Caco-2 (cell line): ENCODE measurements around the gene ADRA2B. TPM values are rescaled to one million over a fixed set of nuclear protein-coding genes. Genes with fewer than 3 reads are reported as not detected.

Experiments
- BruUV-seq: library from RNA; stranded (reverse); fragments of 400-500 nt; replicated peaks from 2 replicates; lab custom pipeline; 2021; lab: Mats Ljungman, UMichigan
- CTCF ChIA-PET: fragments of 300-600 bp; sonication (Branson Sonifier 250); formaldehyde crosslinking; loops from one replicate; lab custom pipeline; 2022; ENCODE audit warnings: antibody characterized with exemption; lab: Charles Lee
- POLR2A ChIA-PET: fragments of 300-600 bp; sonication (Branson Sonifier 250); formaldehyde crosslinking; loops from one replicate; lab custom pipeline; 2022; ENCODE audit warnings: antibody characterized with exemption; lab: Charles Lee
- DNase-seq, 2 experiments: peaks; one replicate each; pipeline versions ENCODE4 v3.0.0 to v3.0.0-alpha.2; 2020 to 2022
- H3K27me3 ChIP-seq: replicated peaks from 2 replicates; pipeline ENCODE4 v1.6.0; 2011; ENCODE audit warnings: low read length; ENCODE audit not compliant: control insufficient read depth, insufficient read depth
- H3K36me3 ChIP-seq: 2 replicates; pipeline ENCODE4 v1.5.1; 2011; ENCODE audit warnings: low read length; ENCODE audit not compliant: control insufficient read depth, insufficient read depth
- H3K4me1 ChIP-seq: fragments of 250-450 bp; sonication (Bioruptor Pico); 2 replicates; pipeline ENCODE4 v1.5.1; 2020; ENCODE audit warnings: mild to moderate bottlenecking
- H3K4me3 ChIP-seq: 2 replicates; pipeline ENCODE4 v1.5.1; 2011; ENCODE audit warnings: low read depth, mild to moderate bottlenecking, control low read depth, low read length
- H3K9me3 ChIP-seq: fragments of 250-450 bp; sonication (Bioruptor Pico); 2 replicates; pipeline ENCODE4 v1.5.1; 2020; ENCODE audit warnings: mild to moderate bottlenecking, moderate library complexity
- H3K27ac Mint-ChIP-seq: one replicate; pipeline ENCODE4 v1.8.0; 2022; ENCODE audit warnings: mixed read lengths; ENCODE audit not compliant: unreplicated experiment
- H3K27me3 Mint-ChIP-seq: one replicate; pipeline ENCODE4 v1.8.0; 2022; ENCODE audit warnings: mixed read lengths; ENCODE audit not compliant: insufficient read depth, unreplicated experiment
- H3K36me3 Mint-ChIP-seq: one replicate; pipeline ENCODE4 v1.8.0; 2022; ENCODE audit warnings: mild to moderate bottlenecking, mixed read lengths; ENCODE audit not compliant: insufficient read depth, unreplicated experiment
- H3K4me1 Mint-ChIP-seq: one replicate; pipeline ENCODE4 v1.8.0; 2022; ENCODE audit warnings: low read depth, mixed read lengths; ENCODE audit not compliant: unreplicated experiment
- H3K4me3 Mint-ChIP-seq: one replicate; pipeline ENCODE4 v1.8.0; 2022; ENCODE audit warnings: mild to moderate bottlenecking, moderate library complexity, mixed read lengths; ENCODE audit not compliant: unreplicated experiment
- H3K9me3 Mint-ChIP-seq: one replicate; pipeline ENCODE4 v1.8.0; 2022; ENCODE audit warnings: mixed read lengths; ENCODE audit not compliant: unreplicated experiment
- intact Hi-C: fragments of 100-400 bp; cut with micrococcal nuclease; formaldehyde crosslinking; loops from one replicate; pipeline ENCODE4 v1.10.0; 2022; ENCODE audit not compliant: unreplicated experiment
- total RNA-seq: library from RNA; stranded (reverse); gene quantifications from 2 replicates; pipeline ENCODE4 v1.2.3, GENCODE V29; 2022
- TF ChIP-seq, protein P1 (sequence below), 2 experiments: fragments of 200-600 bp in 1 of 2; IDR thresholded peaks; 1 replicate in 1 of 2; 2 replicates in 1 of 2; pipeline versions ENCODE4 v1.5.1 to v1.8.0; 2011 to 2022; ENCODE audit warnings: antibody characterized with exemption in 1 of 2, control low read depth in 1 of 2, inconsistent platforms in 1 of 2, low read depth in 1 of 2, low read length in 1 of 2, mild to moderate bottlenecking in 1 of 2, moderate library complexity in 1 of 2; ENCODE audit not compliant: insufficient read depth in 1 of 2, severe bottlenecking in 1 of 2, unreplicated experiment in 1 of 2

Gene ADRA2B
- total RNA-seq, 1 experiment from 2014 or later = 0.20 TPM

DNA sequence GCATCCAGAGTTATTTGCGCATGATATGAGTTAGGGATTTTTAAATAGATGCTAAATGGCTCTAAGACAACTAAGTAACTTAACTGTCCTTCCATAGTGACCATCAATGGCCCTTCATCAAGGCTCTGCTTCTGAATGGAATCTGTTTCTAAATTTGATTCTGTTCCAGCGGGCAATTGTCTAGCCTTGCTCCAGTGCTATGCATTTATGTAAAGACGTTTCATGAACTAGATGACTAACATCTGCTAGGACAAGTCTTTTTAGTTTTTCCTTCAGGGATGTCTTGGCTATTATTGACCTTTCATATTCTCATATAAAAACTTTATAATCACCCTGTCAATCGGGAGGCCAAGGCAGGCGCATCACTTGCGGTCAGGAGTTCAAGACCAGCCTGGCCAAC lies 12.1 kb upstream of the ADRA2B start:
- H3K27me3 ChIP-seq = no peaks in the 10 kb centered on the region
- intact Hi-C loops = no loop called here

DNA sequence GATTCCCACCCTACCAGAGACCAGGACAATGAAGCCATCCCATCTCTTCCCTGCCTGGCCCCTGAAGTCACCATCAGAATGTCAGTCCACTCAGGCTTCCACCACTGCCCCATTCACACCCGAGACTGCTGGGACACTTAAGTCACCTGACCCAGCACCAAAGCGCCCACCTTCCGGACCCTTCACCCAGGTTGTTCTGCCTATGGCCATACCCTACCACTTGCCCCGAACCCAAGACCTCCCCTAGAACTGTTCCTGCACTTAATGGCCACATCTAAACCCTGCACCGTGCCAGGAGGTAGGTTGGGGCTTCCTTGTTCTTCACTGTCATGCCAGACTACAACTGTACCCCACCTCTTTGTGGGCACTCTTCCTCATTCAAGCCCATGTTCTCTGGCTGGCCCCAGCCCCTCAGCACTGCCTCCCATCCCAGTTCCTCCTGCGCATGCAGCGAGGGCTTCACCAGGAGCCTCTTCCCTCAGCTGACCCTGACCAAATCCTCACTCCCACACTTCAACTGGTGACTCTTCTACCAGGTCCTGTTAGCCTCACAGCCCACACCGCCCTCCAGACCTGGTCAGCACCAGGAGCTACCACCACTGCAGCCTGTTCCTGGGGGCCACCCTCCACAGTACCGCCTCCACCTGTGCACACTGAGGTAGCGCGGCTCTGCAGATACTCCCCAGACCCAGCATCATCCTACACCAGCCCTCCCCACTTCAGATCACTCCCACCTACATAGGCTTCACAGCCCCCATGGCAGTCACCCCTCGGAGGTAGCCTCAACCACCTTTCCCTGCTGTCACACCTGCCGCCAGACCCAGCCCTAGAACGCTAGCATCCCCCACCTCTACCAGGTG lies 8.3 kb upstream of the ADRA2B start:
- no peaks in the 10 kb centered on the region for H3K4me1 Mint-ChIP-seq
- intact Hi-C loops = no loop called here
- H3K4me1 ChIP-seq = no peaks in the 10 kb centered on the region
- no peaks in the 10 kb centered on the region for H3K9me3 Mint-ChIP-seq
- H3K9me3 ChIP-seq = no peaks in the 10 kb centered on the region
- no peaks in the 10 kb centered on the region for H3K36me3 Mint-ChIP-seq
- no peak overlapping the region for H3K4me3 ChIP-seq
- CTCF ChIA-PET = no interaction called here
- peaks cover 22% of the 10 kb centered on the region for H3K27me3 Mint-ChIP-seq
- H3K4me3 Mint-ChIP-seq = no peak overlapping the region
- POLR2A ChIA-PET = no interaction called here
- BruUV-seq = no TSS peak
- DNase-seq = no peak
- H3K27me3 ChIP-seq = no peaks in the 10 kb centered on the region
- TF ChIP-seq, protein P1, sequence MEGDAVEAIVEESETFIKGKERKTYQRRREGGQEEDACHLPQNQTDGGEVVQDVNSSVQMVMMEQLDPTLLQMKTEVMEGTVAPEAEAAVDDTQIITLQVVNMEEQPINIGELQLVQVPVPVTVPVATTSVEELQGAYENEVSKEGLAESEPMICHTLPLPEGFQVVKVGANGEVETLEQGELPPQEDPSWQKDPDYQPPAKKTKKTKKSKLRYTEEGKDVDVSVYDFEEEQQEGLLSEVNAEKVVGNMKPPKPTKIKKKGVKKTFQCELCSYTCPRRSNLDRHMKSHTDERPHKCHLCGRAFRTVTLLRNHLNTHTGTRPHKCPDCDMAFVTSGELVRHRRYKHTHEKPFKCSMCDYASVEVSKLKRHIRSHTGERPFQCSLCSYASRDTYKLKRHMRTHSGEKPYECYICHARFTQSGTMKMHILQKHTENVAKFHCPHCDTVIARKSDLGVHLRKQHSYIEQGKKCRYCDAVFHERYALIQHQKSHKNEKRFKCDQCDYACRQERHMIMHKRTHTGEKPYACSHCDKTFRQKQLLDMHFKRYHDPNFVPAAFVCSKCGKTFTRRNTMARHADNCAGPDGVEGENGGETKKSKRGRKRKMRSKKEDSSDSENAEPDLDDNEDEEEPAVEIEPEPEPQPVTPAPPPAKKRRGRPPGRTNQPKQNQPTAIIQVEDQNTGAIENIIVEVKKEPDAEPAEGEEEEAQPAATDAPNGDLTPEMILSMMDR (IDR thresholded peaks at IDR 0.05; ENCODE audit: insufficient read depth in 1 of 2, low read depth in 1 of 2, low read length in 1 of 2, severe bottlenecking in 1 of 2, unreplicated experiment in 1 of 2) = no peak
- H3K36me3 ChIP-seq = no peaks in the 10 kb centered on the region
- H3K27ac Mint-ChIP-seq = no peak overlapping the region

More for the DNA sequence above, 12.1 kb upstream of the ADRA2B start:
- DNase-seq = no peak
- no peaks in the 10 kb centered on the region for H3K9me3 ChIP-seq
- TF ChIP-seq, protein P1 (IDR thresholded peaks at IDR 0.05; ENCODE audit: insufficient read depth in 1 of 2, low read depth in 1 of 2, low read length in 1 of 2, severe bottlenecking in 1 of 2, unreplicated experiment in 1 of 2) = no peak
- H3K4me3 Mint-ChIP-seq = no peak overlapping the region
- no peaks in the 10 kb centered on the region for H3K36me3 Mint-ChIP-seq
- H3K27me3 Mint-ChIP-seq = peaks cover 11% of the 10 kb centered on the region
- no peaks in the 10 kb centered on the region for H3K4me1 Mint-ChIP-seq
- BruUV-seq = no TSS peak
- no peaks in the 10 kb centered on the region for H3K36me3 ChIP-seq
- no peak overlapping the region for H3K27ac Mint-ChIP-seq
- POLR2A ChIA-PET = interaction anchor here (0.9 kb wide), 1 partner anchor 80 kb away, joined by 3 read pairs; the partner anchor contains the start of gene STARD7
- H3K9me3 Mint-ChIP-seq = no peaks in the 10 kb centered on the region
- no peak overlapping the region for H3K4me3 ChIP-seq
- CTCF ChIA-PET = no interaction called here
- no peaks in the 10 kb centered on the region for H3K4me1 ChIP-seq

DNA sequence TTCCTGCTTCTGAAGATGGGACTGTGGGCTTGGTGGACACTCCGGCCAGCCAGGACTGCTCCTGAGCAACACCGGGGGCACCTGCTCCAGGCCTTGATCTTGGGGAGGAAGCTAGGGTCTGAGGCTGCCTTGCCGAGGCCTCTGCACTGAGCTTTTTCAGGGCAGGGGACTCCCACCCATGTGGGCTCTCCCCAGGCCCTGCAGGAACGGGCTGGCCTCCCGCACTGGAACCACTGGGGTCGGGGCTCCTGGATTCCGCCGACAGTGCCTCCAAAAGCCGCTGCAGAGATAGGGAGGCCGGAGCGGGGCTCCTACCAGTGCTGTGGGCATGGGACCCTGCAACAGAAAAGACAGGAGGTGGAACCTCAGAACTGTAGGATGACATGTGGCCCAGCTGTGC lies 7.6 kb upstream of the ADRA2B start:
- POLR2A ChIA-PET = no interaction called here
- H3K9me3 Mint-ChIP-seq = no peaks in the 10 kb centered on the region
- no peak for DNase-seq
- Histone ChIP-seq H3K4me3 (no peak overlapping the region), H3K9me3 (no peaks in the 10 kb centered on the region), H3K4me1 (no peaks in the 10 kb centered on the region), H3K27me3 (no peaks in the 10 kb centered on the region), H3K36me3 (no peaks in the 10 kb centered on the region)
- peaks cover 22% of the 10 kb centered on the region for H3K27me3 Mint-ChIP-seq
- no peaks in the 10 kb centered on the region for H3K36me3 Mint-ChIP-seq
- CTCF ChIA-PET = no interaction called here
- intact Hi-C loops = no loop called here
- no TSS peak for BruUV-seq
- no peak overlapping the region for H3K27ac Mint-ChIP-seq
- H3K4me3 Mint-ChIP-seq = no peak overlapping the region
- TF ChIP-seq, protein P1 (IDR thresholded peaks at IDR 0.05; ENCODE audit: insufficient read depth in 1 of 2, low read depth in 1 of 2, low read length in 1 of 2, severe bottlenecking in 1 of 2, unreplicated experiment in 1 of 2) = no peak
- H3K4me1 Mint-ChIP-seq = no peaks in the 10 kb centered on the region
